Activated CD4-positive, alpha-beta T cell treated with anti-CD3 and anti-CD28 coated beads, Interleukin-2, Interleukin-6, amounts not matched to agents 100 ng/mL and 50 ng/mL, durations not matched to agents 16 hours and 8 hours (primary cell): ENCODE measurements around the gene TRMT112.
"Not testable (repeated sequence)": the region's sequence is repeated elsewhere in the genome, so short reads cannot be mapped to it uniquely, and the experiment has no call there.

Experiments
- DNase-seq: peaks from one replicate; pipeline ENCODE4 v3.0.0-alpha.2; 2020

The TRMT112 gene

DNA sequence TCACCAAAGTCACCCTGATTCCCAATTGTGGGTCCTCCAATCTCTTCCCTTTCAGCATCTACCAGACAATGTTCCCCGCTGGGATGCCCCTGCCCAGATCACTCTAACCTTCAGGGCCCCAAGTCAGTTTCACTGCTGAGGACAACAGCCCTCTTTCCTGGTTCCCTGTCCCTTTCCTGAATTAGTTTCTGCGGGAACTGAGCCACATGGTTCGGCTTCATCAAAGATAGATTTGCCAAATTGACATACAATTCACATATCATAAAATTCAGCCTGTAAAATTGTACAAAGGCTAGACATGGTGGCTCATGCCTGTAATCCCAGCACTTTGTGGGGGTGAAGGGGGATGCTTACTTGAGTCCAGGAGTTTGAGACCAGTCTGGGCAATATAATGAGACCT lies 10.6 kb upstream of the TRMT112 start:
- DNase-seq: no peak

DNA sequence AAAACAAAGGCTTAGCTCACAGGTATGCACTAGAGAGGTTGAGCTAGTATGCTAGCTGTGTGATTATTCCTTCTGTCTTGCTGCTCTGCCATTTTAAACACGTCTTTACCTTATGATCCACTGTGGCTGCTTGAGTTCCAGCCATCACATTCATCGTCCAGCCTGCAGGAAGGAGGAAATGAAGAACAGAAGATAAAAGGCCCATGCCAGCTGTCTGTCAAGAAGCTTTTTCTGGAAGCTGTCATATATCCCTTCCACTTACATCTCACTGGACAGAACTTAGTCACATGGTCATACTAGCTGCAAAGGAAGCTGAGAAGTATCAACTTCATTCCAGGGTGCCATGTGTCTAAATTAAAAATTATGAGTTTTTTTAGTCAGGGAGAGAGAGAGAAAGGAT lies 10.0 kb upstream of the TRMT112 start:
- no peak for DNase-seq

DNA sequence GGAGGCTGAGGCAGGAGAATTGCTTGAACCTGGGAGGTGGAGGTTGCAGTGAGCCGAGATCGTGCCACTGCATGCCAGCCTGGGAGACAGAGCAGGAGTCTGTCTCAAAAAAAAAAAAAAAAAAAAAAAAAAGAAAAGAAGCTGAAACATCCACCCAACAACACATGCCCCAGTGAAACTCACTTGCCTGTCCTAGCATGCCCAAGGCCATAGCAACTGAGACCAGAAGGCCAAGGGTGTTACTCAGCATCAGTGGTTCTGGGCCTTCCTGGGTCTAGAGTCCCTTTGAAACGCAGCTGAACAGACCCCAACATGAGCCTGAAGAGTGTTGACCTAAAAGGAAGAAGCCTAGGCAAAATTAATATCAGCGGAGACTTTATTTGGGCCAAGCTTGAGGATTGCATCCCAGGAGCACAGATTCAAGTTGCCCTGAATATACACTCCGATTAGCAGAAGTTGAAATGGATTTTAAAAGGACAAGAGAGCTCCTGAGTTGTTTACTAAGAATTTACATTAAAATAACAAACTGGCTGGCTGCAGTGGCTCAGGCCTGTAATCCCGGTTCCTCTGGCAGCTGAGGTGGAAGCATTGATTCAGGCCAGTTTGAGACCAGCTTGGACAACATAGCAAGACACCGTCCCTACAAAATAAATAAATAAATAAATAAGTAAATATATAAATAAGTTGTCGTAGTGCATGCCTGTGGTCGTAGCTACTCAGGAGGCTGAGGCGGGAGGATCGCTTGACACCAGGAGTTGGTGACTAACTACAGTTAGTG lies 7.5 kb upstream of the TRMT112 start:
- DNase-seq: no peak

DNA sequence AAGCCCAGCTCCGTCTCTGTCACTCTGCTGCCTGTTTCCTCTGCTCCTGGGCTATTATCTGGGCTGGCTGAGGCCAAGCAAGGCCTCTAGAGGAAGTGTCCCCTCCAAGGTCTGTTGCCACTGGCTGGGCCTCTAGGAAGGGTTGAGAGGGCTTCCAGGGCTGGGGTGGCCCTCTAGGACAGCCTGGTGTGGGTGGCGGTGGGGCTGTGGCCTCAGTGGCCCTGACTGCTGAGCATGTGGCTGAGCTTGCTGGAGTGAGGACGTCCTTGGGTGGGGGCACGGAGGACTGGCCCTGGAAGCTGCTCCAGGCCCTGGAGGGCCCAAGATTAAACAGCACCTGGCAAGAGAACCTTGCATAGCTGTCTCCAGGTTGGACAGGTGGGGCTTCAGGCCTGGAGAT lies 6.6 kb upstream of the TRMT112 start:
- not testable (repeated sequence) for DNase-seq

DNA sequence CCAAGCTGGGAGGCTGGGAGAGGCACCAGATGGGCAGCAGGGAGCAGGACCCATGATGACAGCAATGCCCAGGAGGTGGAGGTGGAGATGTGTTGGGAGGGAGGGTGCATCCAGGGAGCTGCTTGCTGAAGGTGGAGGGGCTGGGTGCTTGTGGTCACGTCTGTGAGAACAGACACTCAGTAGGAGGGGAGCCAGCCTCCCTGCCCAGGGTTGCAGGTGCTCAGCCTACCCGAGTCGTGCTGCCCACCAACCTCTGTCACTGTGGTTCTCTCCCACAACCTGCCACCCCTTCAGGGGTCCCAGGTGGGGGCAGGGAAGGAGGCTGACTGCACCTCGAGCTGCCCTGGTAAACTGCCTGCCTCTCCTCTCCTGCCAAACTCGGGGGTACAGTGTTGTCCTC lies 6.0 kb upstream of the TRMT112 start:
- no peak for DNase-seq

DNA sequence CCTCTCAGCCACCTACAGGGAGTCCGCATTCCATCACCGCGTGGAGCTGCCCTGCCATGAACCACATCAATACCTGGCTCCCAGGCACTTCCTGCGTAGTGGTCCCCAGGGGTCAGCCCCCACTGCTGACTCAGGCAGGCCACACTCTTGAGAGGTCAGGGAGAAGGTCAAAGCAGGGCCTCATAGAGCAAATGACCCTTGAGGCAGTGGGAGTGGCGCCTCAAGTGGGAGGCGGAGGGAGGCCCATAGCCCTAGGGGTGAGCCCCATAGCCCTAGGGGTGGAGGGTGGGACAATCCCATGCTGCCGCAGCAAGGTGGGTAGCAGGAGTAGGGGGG lies 5.5 kb upstream of the TRMT112 start:
- no peak for DNase-seq

DNA sequence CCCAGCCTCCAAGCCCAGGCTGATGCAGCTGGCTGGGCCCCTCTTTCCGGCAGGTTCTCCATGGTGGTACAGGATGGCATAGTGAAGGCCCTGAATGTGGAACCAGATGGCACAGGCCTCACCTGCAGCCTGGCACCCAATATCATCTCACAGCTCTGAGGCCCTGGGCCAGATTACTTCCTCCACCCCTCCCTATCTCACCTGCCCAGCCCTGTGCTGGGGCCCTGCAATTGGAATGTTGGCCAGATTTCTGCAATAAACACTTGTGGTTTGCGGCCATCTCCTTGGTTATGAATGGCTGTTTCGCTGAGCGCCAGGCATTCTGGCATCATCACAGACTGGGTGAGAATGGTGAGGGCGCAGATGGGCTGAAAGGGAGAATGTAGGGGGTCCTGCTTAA lies 4.2 kb upstream of the TRMT112 start:
- DNase-seq: no peak

DNA sequence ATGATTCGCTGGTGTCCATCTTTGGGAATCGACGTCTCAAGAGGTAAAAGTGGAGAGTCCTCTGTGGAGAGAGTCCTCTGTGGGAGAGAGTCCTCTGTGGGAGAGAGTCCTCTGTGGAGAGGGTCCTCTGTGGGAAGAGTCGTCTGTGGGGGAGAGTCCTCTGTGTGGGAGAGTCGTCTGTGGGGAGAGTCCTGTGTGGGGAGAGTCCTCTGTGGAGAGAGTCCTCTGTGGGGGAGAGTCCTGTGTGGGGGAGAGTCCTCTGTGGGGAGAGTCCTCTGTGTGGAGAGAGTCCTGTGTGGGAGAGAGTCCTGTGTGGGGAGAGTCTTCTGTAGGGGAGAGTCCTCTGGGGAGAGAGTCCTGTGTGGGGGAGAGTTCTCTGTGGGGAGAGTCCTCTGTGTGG lies 3.7 kb upstream of the TRMT112 start:
- no peak for DNase-seq

DNA sequence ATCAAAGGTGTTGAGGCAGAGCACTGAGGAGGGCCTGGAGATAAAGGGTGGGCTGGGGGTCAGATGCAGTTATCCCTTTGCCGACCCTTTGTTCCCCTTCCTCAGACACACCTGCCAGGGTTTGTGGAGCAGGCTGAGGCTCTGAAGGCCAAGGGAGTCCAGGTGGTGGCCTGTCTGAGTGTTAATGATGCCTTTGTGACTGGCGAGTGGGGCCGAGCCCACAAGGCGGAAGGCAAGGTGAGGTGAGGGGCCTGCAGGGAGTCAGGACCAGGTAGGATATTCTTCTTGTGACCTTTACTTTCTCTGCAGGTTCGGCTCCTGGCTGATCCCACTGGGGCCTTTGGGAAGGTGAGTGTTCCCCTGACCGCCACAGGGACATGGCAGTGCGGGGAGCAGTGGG lies 3.2 kb upstream of the TRMT112 start:
- no peak for DNase-seq

DNA sequence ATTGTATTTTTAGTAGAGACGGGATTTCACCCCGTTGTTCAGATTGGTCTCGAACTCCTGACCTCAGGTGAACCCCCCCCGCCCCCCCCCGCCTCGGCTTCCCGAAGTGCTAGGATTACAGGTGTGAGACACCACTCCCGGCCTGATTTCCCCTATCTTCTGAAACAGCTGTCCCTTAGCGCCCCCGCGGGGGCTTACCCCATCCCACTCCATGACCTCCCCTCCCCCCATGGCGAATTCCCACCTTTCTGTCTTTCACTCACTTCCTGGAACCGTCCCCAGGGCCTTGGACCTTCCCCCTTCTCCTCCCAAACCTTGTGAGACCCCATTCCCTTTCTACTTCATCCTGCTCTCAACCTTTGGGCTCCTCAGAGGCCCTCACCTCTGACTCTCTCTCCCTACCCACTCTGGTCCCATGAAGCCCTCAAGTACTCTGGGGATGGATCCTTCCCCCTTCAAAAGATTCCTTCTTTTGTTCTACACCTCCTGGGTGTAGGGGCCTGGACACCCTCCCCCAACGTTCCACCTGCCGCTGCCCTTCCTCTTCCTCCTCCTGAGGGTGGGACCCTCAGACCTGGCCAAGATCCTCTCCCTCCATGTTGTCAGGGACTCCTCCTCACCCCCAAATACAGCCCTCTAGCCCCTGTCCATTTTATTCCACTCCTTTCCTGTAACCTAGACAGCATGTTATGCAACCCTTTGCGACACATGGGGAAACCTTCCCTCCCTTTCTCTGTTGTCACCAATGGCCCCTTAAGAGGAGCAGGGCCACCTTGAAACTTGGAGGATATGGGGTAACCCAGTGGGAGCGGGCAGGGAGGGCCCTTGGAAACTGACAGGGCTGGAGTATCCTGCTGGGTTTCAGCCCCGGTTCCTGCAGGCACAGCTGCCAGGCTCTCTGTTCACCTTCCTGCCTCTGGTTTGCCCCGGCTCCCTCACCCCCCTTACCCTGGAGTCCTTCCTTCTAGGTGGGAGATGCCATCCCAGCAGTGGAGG lies 1.7 kb upstream of the TRMT112 start:
- no peak for DNase-seq

DNA sequence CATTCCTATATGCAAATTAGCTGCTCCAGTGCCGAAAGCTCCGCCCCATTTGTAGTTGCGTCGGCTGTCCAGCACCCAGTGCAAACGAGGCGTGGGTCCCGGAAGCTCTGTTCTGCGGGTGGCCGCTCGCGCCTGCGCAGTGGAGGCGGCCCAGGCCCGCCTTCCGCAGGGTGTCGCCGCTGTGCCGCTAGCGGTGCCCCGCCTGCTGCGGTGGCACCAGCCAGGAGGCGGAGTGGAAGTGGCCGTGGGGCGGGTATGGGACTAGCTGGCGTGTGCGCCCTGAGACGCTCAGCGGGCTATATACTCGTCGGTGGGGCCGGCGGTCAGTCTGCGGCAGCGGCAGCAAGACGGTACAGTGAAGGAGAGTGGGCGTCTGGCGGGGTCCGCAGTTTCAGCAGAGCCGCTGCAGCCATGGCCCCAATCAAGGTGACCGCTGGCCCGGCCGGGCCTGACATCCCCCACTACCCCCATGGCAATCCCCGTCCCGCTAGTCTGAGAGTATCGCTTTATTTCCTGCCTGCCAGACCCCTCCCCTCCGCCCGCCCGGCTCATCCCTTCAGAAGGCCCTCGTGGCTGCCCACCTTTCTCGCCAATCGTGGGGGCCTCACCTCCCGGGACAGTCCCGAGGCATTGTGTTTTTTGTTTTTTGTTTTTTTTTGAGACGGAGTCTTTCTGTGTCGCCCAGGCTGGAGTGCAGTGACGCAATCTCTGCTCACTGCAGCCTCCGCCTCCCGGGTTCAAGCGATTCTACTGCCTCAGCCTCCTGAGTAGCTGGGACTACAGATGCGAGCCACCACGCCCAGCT lies 804 bp upstream of the TRMT112 start, which contains the start of gene PRDX5:
Gene PRDX5, plus strand, starts transcription at position 161 of the 805 bp plus-strand sequence. Its CDS starts 95 bp downstream, at position 256.
- DNase-seq: peak; percentile 98

DNA sequence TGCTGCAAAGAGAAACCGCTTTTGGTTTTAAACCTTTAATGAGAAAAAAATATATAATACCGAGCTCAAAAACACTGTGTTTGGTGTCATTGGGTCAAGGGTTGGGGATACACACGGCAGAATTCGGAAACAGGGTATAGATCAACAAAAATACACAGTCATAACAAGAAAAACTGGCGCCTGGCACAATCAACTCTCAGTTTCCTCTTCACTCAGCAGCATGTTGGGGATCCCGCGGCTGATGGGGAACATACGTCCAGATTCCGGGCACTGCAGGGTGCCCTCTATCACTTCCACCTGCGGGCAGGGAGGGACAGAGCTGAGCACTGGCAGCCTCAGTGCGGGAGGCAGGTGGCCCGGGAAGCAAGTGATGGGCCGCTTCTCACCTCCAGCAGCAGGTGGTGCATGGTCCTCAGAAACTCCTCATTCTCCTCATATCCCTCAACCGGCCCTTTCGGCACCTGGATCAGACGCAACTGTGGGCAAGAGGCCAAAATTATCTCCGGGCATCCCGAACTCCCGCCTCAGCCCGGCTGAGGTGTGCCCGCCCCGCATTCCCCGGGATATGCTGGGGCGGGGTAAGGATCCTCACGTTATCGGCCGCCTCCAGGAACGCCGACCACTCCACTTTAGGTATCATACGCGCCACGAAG lies 561 bp downstream of the TRMT112 start:
- DNase-seq: peak; percentile 78

DNA sequence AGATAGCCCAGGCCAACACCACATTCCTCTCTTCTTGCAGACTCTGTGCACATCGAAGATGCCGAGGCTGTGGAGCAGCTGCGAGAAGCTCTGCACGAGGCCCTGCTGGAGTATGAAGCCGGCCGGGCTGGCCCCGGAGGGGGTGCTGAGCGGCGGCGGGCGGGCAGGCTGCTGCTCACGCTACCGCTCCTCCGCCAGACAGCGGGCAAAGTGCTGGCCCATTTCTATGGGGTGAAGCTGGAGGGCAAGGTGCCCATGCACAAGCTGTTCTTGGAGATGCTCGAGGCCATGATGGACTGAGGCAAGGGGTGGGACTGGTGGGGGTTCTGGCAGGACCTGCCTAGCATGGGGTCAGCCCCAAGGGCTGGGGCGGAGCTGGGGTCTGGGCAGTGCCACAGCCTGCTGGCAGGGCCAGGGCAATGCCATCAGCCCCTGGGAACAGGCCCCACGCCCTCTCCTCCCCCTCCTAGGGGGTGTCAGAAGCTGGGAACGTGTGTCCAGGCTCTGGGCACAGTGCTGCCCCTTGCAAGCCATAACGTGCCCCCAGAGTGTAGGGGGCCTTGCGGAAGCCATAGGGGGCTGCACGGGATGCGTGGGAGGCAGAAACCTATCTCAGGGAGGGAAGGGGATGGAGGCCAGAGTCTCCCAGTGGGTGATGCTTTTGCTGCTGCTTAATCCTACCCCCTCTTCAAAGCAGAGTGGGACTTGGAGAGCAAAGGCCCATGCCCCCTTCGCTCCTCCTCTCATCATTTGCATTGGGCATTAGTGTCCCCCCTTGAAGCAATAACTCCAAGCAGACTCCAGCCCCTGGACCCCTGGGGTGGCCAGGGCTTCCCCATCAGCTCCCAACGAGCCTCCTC lies 1.5 kb downstream of the TRMT112 start:
- DNase-seq: not testable (repeated sequence)

DNA sequence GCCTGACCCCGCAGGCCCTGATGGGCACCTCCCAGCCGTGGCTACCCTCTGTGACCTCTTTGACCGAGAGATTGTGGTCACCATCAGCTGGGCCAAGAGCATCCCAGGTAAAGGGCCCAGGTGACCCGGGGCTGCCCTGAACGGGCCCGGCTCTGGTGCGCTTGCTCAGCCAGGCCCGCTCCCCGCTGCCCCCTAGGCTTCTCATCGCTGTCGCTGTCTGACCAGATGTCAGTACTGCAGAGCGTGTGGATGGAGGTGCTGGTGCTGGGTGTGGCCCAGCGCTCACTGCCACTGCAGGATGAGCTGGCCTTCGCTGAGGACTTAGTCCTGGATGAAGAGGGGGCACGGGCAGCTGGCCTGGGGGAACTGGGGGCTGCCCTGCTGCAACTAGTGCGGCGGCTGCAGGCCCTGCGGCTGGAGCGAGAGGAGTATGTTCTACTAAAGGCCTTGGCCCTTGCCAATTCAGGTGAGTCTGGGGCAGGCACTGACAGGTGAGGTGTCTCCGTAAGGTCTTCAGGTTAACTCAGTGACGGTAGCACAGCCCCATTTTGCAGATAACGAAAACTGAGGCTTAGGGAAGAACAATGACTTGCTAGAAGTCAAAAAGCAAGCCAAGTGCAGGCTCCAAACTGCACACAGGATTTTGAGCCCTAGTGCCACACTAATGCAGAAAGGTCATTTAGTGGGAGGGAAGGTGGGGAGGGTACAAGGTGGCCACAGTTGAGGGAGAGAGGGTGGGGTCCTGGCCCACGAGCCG lies 2.4 kb downstream of the TRMT112 start:
- DNase-seq: no peak

DNA sequence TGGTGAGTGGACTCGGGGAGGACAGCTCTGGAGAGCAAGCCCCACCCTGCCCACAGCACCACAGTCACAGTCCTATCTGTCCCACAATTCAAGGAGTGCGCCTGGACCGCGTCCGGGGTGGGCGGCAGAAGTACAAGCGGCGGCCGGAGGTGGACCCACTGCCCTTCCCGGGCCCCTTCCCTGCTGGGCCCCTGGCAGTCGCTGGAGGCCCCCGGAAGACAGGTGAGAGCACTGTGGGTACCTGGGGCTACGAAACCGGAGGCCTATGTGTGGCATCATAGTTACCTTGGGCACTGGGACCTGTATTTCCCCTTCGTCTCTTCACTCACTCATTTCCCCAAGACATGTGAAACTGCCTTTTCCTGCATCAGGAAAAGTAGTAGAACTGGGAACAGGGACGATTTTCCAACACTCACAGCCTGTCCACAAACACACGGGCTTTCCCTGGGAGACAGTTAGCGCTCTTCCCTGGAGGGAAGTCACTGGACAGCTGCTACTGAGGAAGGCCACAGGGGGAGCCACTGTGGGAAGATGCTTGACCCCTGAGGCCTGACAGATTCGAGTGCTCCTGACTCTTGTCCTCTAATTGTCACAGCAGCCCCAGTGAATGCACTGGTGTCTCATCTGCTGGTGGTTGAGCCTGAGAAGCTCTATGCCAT lies 3.1 kb downstream of the TRMT112 start:
- DNase-seq: no peak

DNA sequence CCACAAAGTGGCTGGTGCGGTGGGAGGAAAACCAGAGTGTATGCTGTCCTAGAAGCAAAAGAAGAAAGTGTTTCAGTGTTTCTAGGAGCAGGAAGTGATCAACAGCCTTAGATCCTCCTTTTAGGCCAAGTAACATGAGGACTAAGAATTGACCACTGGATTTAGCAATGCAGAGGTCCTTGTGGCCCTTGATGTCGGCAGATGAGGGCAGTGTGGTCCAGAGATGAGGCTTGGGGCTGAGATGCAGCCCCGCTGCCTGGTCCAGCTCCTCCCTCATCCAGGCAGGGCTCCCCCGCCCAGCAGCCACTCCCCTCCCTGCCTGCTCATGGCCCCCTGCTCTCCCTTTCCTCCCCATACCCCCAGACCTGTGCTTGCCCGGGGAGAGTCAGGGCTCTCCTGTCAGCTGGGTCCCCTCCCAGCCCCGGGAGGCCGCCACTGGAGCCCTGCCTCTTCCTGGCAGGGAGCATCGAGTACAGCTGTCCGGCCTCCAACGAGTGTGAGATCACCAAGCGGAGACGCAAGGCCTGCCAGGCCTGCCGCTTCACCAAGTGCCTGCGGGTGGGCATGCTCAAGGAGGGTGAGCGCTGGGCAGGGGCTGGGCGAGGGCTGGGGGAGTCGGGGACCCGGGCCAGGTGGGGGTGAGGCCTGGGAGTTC lies 3.7 kb downstream of the TRMT112 start:
- no peak for DNase-seq

DNA sequence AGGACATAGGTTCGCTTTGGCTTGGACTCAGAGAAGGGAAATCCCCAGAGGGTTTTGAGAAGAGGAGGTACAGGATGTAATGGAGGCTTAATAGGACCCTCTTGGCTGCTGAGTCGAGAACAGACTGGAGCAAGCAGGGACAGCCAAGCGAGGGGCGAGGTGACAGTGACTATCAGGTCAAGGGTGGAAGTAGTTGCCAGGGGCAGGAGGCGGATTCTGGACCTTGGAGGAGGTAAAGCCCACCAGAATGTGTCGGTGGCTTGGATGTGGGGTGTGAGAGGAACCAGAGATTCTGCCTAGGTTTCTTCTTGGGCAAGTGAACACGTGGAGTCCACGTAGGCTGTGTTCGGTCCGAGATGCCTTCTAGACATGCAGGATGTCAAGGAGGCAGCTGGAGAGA lies 4.4 kb downstream of the TRMT112 start:
- DNase-seq: no peak

DNA sequence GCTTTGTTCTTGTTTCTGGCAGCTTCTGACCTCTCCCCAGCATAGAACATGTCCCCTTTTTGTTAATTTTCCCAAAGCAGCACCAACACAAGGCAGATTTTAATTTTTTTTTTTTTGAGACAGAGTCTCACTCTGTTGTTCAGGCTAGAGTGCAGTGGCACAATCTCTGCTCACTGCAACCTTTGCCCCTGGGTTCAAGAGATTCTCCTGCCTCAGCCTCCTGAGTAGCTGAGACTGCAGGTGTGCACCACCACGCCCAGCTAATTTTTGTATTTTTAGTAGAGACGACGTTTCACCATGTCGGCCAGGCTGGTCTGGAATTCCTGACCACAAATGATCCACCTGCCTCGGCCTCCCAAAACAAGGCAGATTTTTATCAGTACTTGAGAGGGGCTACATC lies 9.6 kb downstream of the TRMT112 start:
- not testable (repeated sequence) for DNase-seq

DNA sequence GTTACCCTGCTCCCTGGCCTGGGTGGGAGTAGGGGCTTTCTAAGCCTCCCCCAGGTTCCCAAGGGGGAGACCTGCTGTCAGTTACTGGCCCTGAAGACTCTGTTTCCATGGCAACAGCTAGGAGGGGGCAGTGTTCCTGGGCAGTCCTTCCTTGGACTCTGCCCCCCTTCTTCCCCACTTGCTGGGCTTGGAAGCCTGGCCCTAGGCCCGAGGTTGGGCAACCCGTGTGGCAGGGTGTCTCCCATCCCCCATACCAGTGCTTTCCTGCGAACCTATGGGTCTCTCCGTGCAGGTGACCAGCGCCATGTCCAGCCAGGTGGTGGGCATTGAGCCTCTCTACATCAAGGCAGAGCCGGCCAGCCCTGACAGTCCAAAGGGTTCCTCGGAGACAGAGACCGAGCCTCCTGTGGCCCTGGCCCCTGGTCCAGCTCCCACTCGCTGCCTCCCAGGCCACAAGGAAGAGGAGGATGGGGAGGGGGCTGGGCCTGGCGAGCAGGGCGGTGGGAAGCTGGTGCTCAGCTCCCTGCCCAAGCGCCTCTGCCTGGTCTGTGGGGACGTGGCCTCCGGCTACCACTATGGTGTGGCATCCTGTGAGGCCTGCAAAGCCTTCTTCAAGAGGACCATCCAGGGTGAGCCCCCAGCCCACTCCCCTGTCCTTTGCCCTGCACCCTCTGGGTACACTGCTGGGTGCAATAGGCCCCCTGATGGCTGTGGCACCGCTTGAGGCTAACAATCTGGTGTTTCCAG lies 10.3 kb downstream of the TRMT112 start:
- no peak for DNase-seq
